GM12891 (cell line): ENCODE data around the gene GUCA1A.

Source experiments
- POLR2AphosphoS5 ChIP-seq: IDR thresholded peaks from 2 replicates; pipeline ENCODE4 v1.6.1; 2011; ENCODE audit warnings: low read depth, low read length, control low read depth
- POU2F2 ChIP-seq: IDR thresholded peaks from 2 replicates; pipeline ENCODE4 v1.6.1; 2011; ENCODE audit warnings: low read depth, mild to moderate bottlenecking, control low read depth, low read length, moderate library complexity
- TAF1 ChIP-seq: IDR thresholded peaks from 2 replicates; pipeline ENCODE4 v1.6.1; 2011; ENCODE audit warnings: low read depth, low read length, control low read depth

DNA sequence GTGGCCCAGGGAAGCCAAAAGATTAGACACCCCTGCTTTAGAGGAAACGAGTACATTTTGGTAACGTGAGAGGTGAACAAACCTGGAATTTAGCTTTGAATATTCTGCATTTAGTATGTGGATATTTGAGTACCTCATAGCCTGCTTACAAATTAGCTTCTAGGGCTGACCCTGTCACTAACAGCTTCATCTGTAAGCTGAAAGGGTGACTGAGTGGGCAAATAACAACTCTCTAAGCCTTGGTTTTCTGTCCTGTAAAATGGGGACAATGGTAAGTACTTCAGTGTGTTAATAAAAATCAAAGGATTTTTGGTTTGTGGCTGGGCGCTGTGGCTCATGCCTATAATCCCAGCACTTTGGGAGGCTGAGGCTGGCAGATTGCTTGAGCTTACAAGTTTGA is 30.0 kb downstream of the GUCA1A start:
- TF ChIP-seq TAF1 (no peak), POU2F2 (no peak), POLR2AphosphoS5 (no peak)
